Measurements from ENCODE around the gene TSPAN14. TPM values are rescaled to one million over a fixed set of nuclear protein-coding genes. Genes with fewer than 3 reads are reported as not detected.

Gene TSPAN14
- total and polyA plus RNA-seq, 9 donors: 15.8 to 59.5 (median 45.3) TPM

GRCh38 chr10:80516506-80517075 is 62.5 kb downstream of the TSPAN14 start:
- WGBS (ENCODE audit: insufficient coverage): 92% methylated on average over 5 of the region's 6 CpGs

GRCh38 chr10:80517416-80518142 is 63.5 kb downstream of the TSPAN14 start:
- DNase-seq: no peak
- no peak overlapping the region for H3K27ac ChIP-seq (ENCODE audit: low read length)
- peaks cover 76% of the 10 kb centered on the region for H3K36me3 ChIP-seq (ENCODE audit: control insufficient read depth, insufficient read depth, low read length)
- peaks cover 27% of the 10 kb centered on the region for H3K4me1 ChIP-seq (ENCODE audit: control insufficient read depth, insufficient read depth, low read length)
- H3K9me3 ChIP-seq (replicated peaks; ENCODE audit: control insufficient read depth, low read depth, low read length): no peaks in the 10 kb centered on the region
- 92% methylated on average over 19 of the region's 21 CpGs for WGBS (ENCODE audit: insufficient coverage)
- no peak overlapping the region for H3K4me3 ChIP-seq (ENCODE audit: low read length)
- no peaks in the 10 kb centered on the region for H3K27me3 ChIP-seq (ENCODE audit: control insufficient read depth, insufficient read depth, low read length)

More at GRCh38 chr10:80516506-80517075, 62.5 kb downstream of the TSPAN14 start:
- Histone ChIP-seq H3K27me3 (ENCODE audit: control insufficient read depth, insufficient read depth, low read length) (no peaks in the 10 kb centered on the region), H3K4me3 (ENCODE audit: low read length) (no peak overlapping the region), H3K36me3 (ENCODE audit: control insufficient read depth, insufficient read depth, low read length) (peaks cover 85% of the 10 kb centered on the region), H3K27ac (ENCODE audit: low read length) (no peak overlapping the region), H3K9me3 (replicated peaks; ENCODE audit: control insufficient read depth, low read depth, low read length) (no peaks in the 10 kb centered on the region), H3K4me1 (ENCODE audit: control insufficient read depth, insufficient read depth, low read length) (peaks cover 31% of the 10 kb centered on the region)
- DNase-seq: no peak

GRCh38 chr10:80518143-80518806 is 64.2 kb downstream of the TSPAN14 start:
- Histone ChIP-seq H3K27me3 (ENCODE audit: control insufficient read depth, insufficient read depth, low read length) (no peaks in the 10 kb centered on the region), H3K9me3 (replicated peaks; ENCODE audit: control insufficient read depth, low read depth, low read length) (no peaks in the 10 kb centered on the region), H3K36me3 (ENCODE audit: control insufficient read depth, insufficient read depth, low read length) (peaks cover 70% of the 10 kb centered on the region), H3K27ac (ENCODE audit: low read length) (no peak overlapping the region), H3K4me1 (ENCODE audit: control insufficient read depth, insufficient read depth, low read length) (peaks cover 24% of the 10 kb centered on the region), H3K4me3 (ENCODE audit: low read length) (no peak overlapping the region)
- DNase-seq: no peak
- 98% methylated on average over 11 of the region's 17 CpGs for WGBS (ENCODE audit: insufficient coverage)

- Histone ChIP-seq H3K27me3 (ENCODE audit: control insufficient read depth, insufficient read depth, low read length) (no peaks in the 10 kb centered on the region), H3K36me3 (ENCODE audit: control insufficient read depth, insufficient read depth, low read length) (peaks cover 64% of the 10 kb centered on the region), H3K9me3 (replicated peaks; ENCODE audit: control insufficient read depth, low read depth, low read length) (no peaks in the 10 kb centered on the region), H3K4me3 (ENCODE audit: low read length) (no peak overlapping the region), H3K4me1 (ENCODE audit: control insufficient read depth, insufficient read depth, low read length) (peaks cover 24% of the 10 kb centered on the region), H3K27ac (ENCODE audit: low read length) (peak overlapping the region; percentile 25)
- DNase-seq: no peak
- 86% methylated on average over 5 of the region's 7 CpGs for WGBS (ENCODE audit: insufficient coverage)
Measured at GRCh38 chr10:80518807-80519360, 64.8 kb downstream of the TSPAN14 start.

- peaks cover 26% of the 10 kb centered on the region for H3K4me1 ChIP-seq (ENCODE audit: control insufficient read depth, insufficient read depth, low read length)
- H3K27ac ChIP-seq (ENCODE audit: low read length): peak overlapping the region; percentile 29
- peaks cover 53% of the 10 kb centered on the region for H3K36me3 ChIP-seq (ENCODE audit: control insufficient read depth, insufficient read depth, low read length)
- no peaks in the 10 kb centered on the region for H3K9me3 ChIP-seq (replicated peaks; ENCODE audit: control insufficient read depth, low read depth, low read length)
- DNase-seq: no peak
- H3K27me3 ChIP-seq (ENCODE audit: control insufficient read depth, insufficient read depth, low read length): no peaks in the 10 kb centered on the region
- no peak overlapping the region for H3K4me3 ChIP-seq (ENCODE audit: low read length)
- 93% methylated on average over 14 of the region's 14 CpGs for WGBS (ENCODE audit: insufficient coverage)
Measured at GRCh38 chr10:80519936-80520650, 66.0 kb downstream of the TSPAN14 start.

GRCh38 chr10:80520661-80521470 is 66.8 kb downstream of the TSPAN14 start:
- WGBS (ENCODE audit: insufficient coverage): 78% methylated on average over 8 of the region's 10 CpGs
- Histone ChIP-seq H3K4me1 (ENCODE audit: control insufficient read depth, insufficient read depth, low read length) (peaks cover 27% of the 10 kb centered on the region), H3K4me3 (ENCODE audit: low read length) (no peak overlapping the region), H3K27me3 (ENCODE audit: control insufficient read depth, insufficient read depth, low read length) (peaks cover 2% of the 10 kb centered on the region), H3K36me3 (ENCODE audit: control insufficient read depth, insufficient read depth, low read length) (peaks cover 47% of the 10 kb centered on the region), H3K27ac (ENCODE audit: low read length) (no peak overlapping the region), H3K9me3 (replicated peaks; ENCODE audit: control insufficient read depth, low read depth, low read length) (no peaks in the 10 kb centered on the region)
- no peak for DNase-seq

GRCh38 chr10:80522756-80523363 is 68.8 kb downstream of the TSPAN14 start:
- DNase-seq: no peak
- Histone ChIP-seq H3K27ac (ENCODE audit: low read length) (no peak overlapping the region), H3K36me3 (ENCODE audit: control insufficient read depth, insufficient read depth, low read length) (peaks cover 27% of the 10 kb centered on the region), H3K9me3 (replicated peaks; ENCODE audit: control insufficient read depth, low read depth, low read length) (no peaks in the 10 kb centered on the region), H3K4me3 (ENCODE audit: low read length) (no peak overlapping the region), H3K27me3 (ENCODE audit: control insufficient read depth, insufficient read depth, low read length) (peaks cover 2% of the 10 kb centered on the region), H3K4me1 (ENCODE audit: control insufficient read depth, insufficient read depth, low read length) (peaks cover 35% of the 10 kb centered on the region)
- 83% methylated on average over 2 of the region's 8 CpGs for WGBS (ENCODE audit: insufficient coverage)

GRCh38 chr10:80523773-80524172 is 69.7 kb downstream of the TSPAN14 start:
- peaks cover 19% of the 10 kb centered on the region for H3K36me3 ChIP-seq (ENCODE audit: control insufficient read depth, insufficient read depth, low read length)
- peaks cover 2% of the 10 kb centered on the region for H3K27me3 ChIP-seq (ENCODE audit: control insufficient read depth, insufficient read depth, low read length)
- H3K4me1 ChIP-seq (ENCODE audit: control insufficient read depth, insufficient read depth, low read length): peaks cover 30% of the 10 kb centered on the region
- H3K4me3 ChIP-seq (ENCODE audit: low read length): no peak overlapping the region
- no CpG with 5 or more reads among the region's 6 CpGs for WGBS (ENCODE audit: insufficient coverage)
- no peak overlapping the region for H3K27ac ChIP-seq (ENCODE audit: low read length)
- no peaks in the 10 kb centered on the region for H3K9me3 ChIP-seq (replicated peaks; ENCODE audit: control insufficient read depth, low read depth, low read length)
- DNase-seq: no peak

Measured in muscle of leg (tissue), 11 donors.